GM12865 (cell line): Measurements from ENCODE around the gene HCRTR2.

Experiments
- DNase-seq: peaks from one replicate; pipeline ENCODE4 v3.0.0; 2010; ENCODE audit warnings: low read depth
- H3K4me3 ChIP-seq: 2 replicates; pipeline ENCODE4 v1.5.1; 2011; ENCODE audit warnings: mild to moderate bottlenecking, low read depth, low read length, control low read depth
- CTCF ChIP-seq: IDR thresholded peaks from 2 replicates; pipeline ENCODE4 v1.5.1; 2011; ENCODE audit warnings: low read length, control low read depth, low read depth, inconsistent platforms; ENCODE audit not compliant: insufficient read depth; ENCODE audit errors: missing control alignments

HCRTR2 gene

DNA sequence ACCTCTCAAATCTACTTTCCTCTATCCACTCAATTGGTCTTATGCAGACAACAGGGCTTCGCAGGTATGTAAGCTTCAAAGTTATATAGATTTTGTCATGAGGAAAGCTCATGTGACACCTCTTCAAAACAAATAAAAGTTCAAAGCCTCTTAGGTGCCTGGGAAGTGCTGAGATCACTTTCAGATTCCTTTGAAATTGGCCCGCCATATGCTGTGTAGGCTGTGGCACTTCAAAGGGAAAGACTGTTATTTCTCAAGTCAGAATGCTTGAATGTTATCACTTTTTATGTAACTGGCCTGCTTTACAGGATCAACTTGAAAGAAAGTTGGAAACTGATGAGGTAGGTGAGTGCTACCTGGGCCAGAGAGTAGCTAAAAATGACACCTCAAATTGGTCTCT lies 85.9 kb downstream of the HCRTR2 start:
- no peak for DNase-seq
- TF ChIP-seq CTCF: no peak
- no peak overlapping the region for H3K4me3 ChIP-seq

- no peak for DNase-seq
- no peak overlapping the region for H3K4me3 ChIP-seq
Observed at GRCh38 chr6:55265409-55266114, 91.2 kb downstream of the HCRTR2 start.

DNA sequence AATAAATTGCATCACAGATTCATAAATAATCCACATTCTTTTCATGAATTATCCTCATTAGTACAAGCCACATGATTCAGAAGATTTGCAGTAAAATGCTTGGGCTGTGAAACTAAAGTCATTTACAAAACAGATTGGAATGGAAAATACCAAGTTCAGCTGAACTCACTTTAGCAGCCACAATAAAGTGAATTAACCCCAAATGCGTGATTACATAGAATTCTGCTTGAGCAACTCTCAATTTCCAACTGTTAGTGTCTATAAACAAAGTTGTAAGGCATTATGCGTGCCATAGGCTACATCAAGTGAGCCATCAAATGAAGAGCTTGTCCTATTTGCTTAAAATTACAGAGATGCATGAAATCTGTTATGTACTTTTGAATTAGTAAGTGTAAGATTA lies 92.6 kb downstream of the HCRTR2 start:
- no peak for DNase-seq
- TF ChIP-seq CTCF: no peak
- H3K4me3 ChIP-seq: no peak overlapping the region

More at GRCh38 chr6:55265409-55266114, 91.2 kb downstream of the HCRTR2 start:
- TF ChIP-seq CTCF: no peak

DNA sequence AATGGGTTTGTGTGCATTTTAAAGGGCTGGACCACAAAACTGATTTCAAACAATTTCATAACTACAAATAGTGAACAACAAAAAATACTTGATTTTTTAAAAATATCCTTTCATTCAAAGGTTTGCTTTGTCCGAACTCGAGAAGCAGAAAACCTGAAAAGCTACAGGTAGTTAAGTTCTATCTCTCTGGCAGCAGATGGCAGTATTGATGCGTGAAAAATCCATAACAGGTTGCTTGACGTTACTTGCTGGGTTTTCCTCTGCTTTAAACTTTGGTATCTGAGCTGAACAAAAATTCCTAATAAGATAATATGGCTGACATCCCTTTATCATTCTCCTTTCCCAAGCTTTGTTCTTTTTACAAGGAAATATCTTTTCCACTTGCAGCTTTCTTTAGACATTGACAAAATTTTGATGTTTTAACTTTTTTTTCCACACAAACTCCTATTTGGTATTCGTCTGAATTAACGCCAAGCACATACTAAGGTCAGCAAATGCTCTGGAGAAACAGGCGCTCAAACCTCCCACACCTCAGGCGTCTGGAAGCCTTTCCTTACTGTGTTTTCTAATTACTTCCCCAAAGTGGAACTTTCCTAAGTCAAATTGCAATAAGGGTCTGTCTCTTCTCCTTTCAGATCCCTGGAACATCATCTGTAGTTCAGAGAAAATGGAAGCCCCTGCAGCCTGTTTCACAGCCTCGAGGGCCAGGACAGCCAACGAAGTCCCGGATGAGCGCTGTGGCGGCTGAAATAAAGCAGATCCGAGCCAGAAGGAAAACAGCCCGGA lies 102.6 kb downstream of the HCRTR2 start:
- peak; percentile 53 for TF ChIP-seq CTCF
- peak; percentile 62 for DNase-seq
- H3K4me3 ChIP-seq: no peak overlapping the region

- TF ChIP-seq CTCF: no peak
- H3K4me3 ChIP-seq: no peak overlapping the region
- DNase-seq: no peak
Observed at GRCh38 chr6:55277646-55278045, 103.3 kb downstream of the HCRTR2 start.

GRCh38 chr6:55281215-55281614 lies 106.9 kb downstream of the HCRTR2 start:
- DNase-seq: no peak
- no peak for TF ChIP-seq CTCF

More at GRCh38 chr6:55281215-55281614, 106.9 kb downstream of the HCRTR2 start:
- no peak overlapping the region for H3K4me3 ChIP-seq
